ENCODE measurements around the gene SS18L1.
A peak's percentile ranks its signal among the peaks of the same experiment; 100 is the strongest.

SS18L1 gene

GRCh38 chr20:62119591-62120364, 23.8 kb upstream of the SS18L1 start:
- DNase-seq (ENCODE audit: low read depth in 2 of 2): no peak

- DNase-seq (ENCODE audit: low read depth in 2 of 2): no peak
These were observed 23.2 kb upstream of the SS18L1 start for GRCh38 chr20:62120365-62120762.

GRCh38 chr20:62120990-62121775, 22.4 kb upstream of the SS18L1 start:
- DNase-seq (ENCODE audit: low read depth in 2 of 2): no peak

- peak; percentile 94 to 99 for DNase-seq (ENCODE audit: low read depth in 2 of 2)
These were observed 21.6 kb upstream of the SS18L1 start, which contains the start of gene LSM14B for GRCh38 chr20:62121776-62122653. Gene LSM14B (plus strand): TSS chr20:62122475. CDS start chr20:62122667, 192 bp downstream.

- no peak for DNase-seq (ENCODE audit: low read depth in 2 of 2)
These were observed 20.7 kb upstream of the SS18L1 start for GRCh38 chr20:62122654-62123449.

- DNase-seq (ENCODE audit: low read depth in 2 of 2): no peak
These were observed 20.0 kb upstream of the SS18L1 start for GRCh38 chr20:62123450-62124118.

- no peak for DNase-seq (ENCODE audit: low read depth in 2 of 2)
These were observed 17.4 kb upstream of the SS18L1 start for GRCh38 chr20:62126141-62126540.

GRCh38 chr20:62127799-62128198, 15.8 kb upstream of the SS18L1 start:
- DNase-seq (ENCODE audit: low read depth in 2 of 2): no peak

- DNase-seq (ENCODE audit: low read depth in 2 of 2): no peak
These were observed 15.1 kb upstream of the SS18L1 start for GRCh38 chr20:62128502-62128901.

GRCh38 chr20:62129731-62130531, 13.6 kb upstream of the SS18L1 start:
- DNase-seq (ENCODE audit: low read depth in 2 of 2): no peak

GRCh38 chr20:62131560-62132320, 11.8 kb upstream of the SS18L1 start:
- no peak for DNase-seq (ENCODE audit: low read depth in 2 of 2)

- DNase-seq (ENCODE audit: low read depth in 2 of 2): no peak
These were observed 11.1 kb upstream of the SS18L1 start for GRCh38 chr20:62132421-62132820.

GRCh38 chr20:62133051-62133845, 10.3 kb upstream of the SS18L1 start:
- DNase-seq (ENCODE audit: low read depth in 2 of 2): no peak

GRCh38 chr20:62133864-62134263, 9.7 kb upstream of the SS18L1 start:
- no peak for DNase-seq (ENCODE audit: low read depth in 2 of 2)

- no peak for DNase-seq (ENCODE audit: low read depth in 2 of 2)
These were observed 8.8 kb upstream of the SS18L1 start for GRCh38 chr20:62134735-62135231.

GRCh38 chr20:62135573-62136266, 7.8 kb upstream of the SS18L1 start:
- DNase-seq (ENCODE audit: low read depth in 2 of 2): no peak

Measured in activated CD4-positive, alpha-beta T cell treated with anti-CD3 and anti-CD28 coated beads for 24 hours (primary cell).